ENCODE measurements around the gene SLC24A3.

SLC24A3 gene

DNA sequence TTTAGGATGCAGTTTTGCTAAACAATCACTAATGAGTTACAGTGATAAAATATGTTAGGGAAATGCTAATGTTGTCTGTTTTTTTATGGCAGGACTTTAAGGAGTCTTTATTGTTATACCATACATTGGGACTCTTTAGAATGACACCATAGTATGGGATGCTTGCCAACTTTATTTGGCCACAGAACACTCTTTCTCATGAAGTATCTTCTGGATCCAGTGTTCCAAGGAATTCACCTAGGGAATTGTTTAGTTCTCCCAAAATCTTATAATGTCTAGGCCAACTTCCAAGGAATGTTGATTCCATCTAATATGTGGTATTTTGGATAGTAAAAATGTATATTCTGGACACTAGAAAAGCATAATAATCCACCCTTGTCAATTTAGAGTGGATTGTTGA, 548.9 kb downstream of the SLC24A3 start:
- Histone ChIP-seq H2BK120ac (ENCODE audit: low read depth, low read length) (no peak overlapping the region), H3K79me1 (ENCODE audit: low read length) (no peaks in the 10 kb centered on the region), H4K5ac (ENCODE audit: low read length) (no peak overlapping the region), H3K4me3 (ENCODE audit: low read length) (no peak overlapping the region), H4K8ac (ENCODE audit: low read depth, low read length) (no peak overlapping the region), H2AK5ac (ENCODE audit: low read length) (no peak overlapping the region), H3K27ac (ENCODE audit: low read depth, low read length) (no peak overlapping the region), H3K56ac (ENCODE audit: low read length) (no peak overlapping the region), H3K23ac (ENCODE audit: low read length) (no peak overlapping the region), H3K27me3 (ENCODE audit: insufficient read depth, low read length, poor library complexity) (no peaks in the 10 kb centered on the region), H3K4me2 (ENCODE audit: low read length) (no peak overlapping the region), H2BK15ac (replicated peaks; ENCODE audit: low read depth) (no peak overlapping the region), H2BK5ac (ENCODE audit: low read length) (no peak overlapping the region), H3K79me2 (ENCODE audit: control insufficient read depth, insufficient read depth, low read length) (no peaks in the 10 kb centered on the region), H3K4me1 (ENCODE audit: control insufficient read depth, low read depth, low read length) (no peaks in the 10 kb centered on the region), H3K36me3 (ENCODE audit: control insufficient read depth, insufficient read depth, low read length) (no peaks in the 10 kb centered on the region), H3K4ac (ENCODE audit: low read depth, low read length) (no peak overlapping the region), H3K18ac (ENCODE audit: low read length) (no peak overlapping the region), H3K9ac (ENCODE audit: low read length) (no peak overlapping the region)
- DNase-seq, result no peak

GRCh38 chr20:19761841-19762240, 549.4 kb downstream of the SLC24A3 start:
- no peak overlapping the region for H3K4ac ChIP-seq (ENCODE audit: low read depth, low read length)
- WGBS (ENCODE audit: extremely low coverage, insufficient coverage, low lambda C conversion rate), result no CpG with 5 or more reads among the region's 2 CpGs

GRCh38 chr20:19764207-19764606, 551.8 kb downstream of the SLC24A3 start:
- no peak overlapping the region for H2BK5ac ChIP-seq (ENCODE audit: low read length)
- no peaks in the 10 kb centered on the region for H3K79me2 ChIP-seq (ENCODE audit: control insufficient read depth, insufficient read depth, low read length)
- no peak overlapping the region for H3K18ac ChIP-seq (ENCODE audit: low read length)
- H4K8ac ChIP-seq (ENCODE audit: low read depth, low read length), result no peak overlapping the region
- H3K4me1 ChIP-seq (ENCODE audit: control insufficient read depth, low read depth, low read length), result no peaks in the 10 kb centered on the region
- no peak overlapping the region for H3K4ac ChIP-seq (ENCODE audit: low read depth, low read length)
- no peak overlapping the region for H2BK120ac ChIP-seq (ENCODE audit: low read depth, low read length)
- no CpG with 5 or more reads among the region's 8 CpGs for WGBS (ENCODE audit: extremely low coverage, insufficient coverage, low lambda C conversion rate)
- H3K9ac ChIP-seq (ENCODE audit: low read length), result no peak overlapping the region
- no peak overlapping the region for H3K4me3 ChIP-seq (ENCODE audit: low read length)
- no peak overlapping the region for H2AK5ac ChIP-seq (ENCODE audit: low read length)
- no peaks in the 10 kb centered on the region for H3K27me3 ChIP-seq (ENCODE audit: insufficient read depth, low read length, poor library complexity)
- no peaks in the 10 kb centered on the region for H3K79me1 ChIP-seq (ENCODE audit: low read length)
- DNase-seq, result no peak
- H4K5ac ChIP-seq (ENCODE audit: low read length), result no peak overlapping the region
- H3K56ac ChIP-seq (ENCODE audit: low read length), result no peak overlapping the region
- H3K36me3 ChIP-seq (ENCODE audit: control insufficient read depth, insufficient read depth, low read length), result no peaks in the 10 kb centered on the region
- H3K4me2 ChIP-seq (ENCODE audit: low read length), result no peak overlapping the region
- H3K27ac ChIP-seq (ENCODE audit: low read depth, low read length), result no peak overlapping the region
- H3K23ac ChIP-seq (ENCODE audit: low read length), result no peak overlapping the region
- H2BK15ac ChIP-seq (replicated peaks; ENCODE audit: low read depth), result no peak overlapping the region

More at GRCh38 chr20:19761841-19762240, 549.4 kb downstream of the SLC24A3 start:
- no peak overlapping the region for H3K23ac ChIP-seq (ENCODE audit: low read length)
- no peak overlapping the region for H3K27ac ChIP-seq (ENCODE audit: low read depth, low read length)
- no peak overlapping the region for H2BK15ac ChIP-seq (replicated peaks; ENCODE audit: low read depth)
- DNase-seq, result no peak
- no peaks in the 10 kb centered on the region for H3K36me3 ChIP-seq (ENCODE audit: control insufficient read depth, insufficient read depth, low read length)
- no peak overlapping the region for H2BK5ac ChIP-seq (ENCODE audit: low read length)
- no peak overlapping the region for H4K5ac ChIP-seq (ENCODE audit: low read length)
- H2BK120ac ChIP-seq (ENCODE audit: low read depth, low read length), result no peak overlapping the region
- no peak overlapping the region for H4K8ac ChIP-seq (ENCODE audit: low read depth, low read length)
- H3K79me2 ChIP-seq (ENCODE audit: control insufficient read depth, insufficient read depth, low read length), result no peaks in the 10 kb centered on the region
- H3K79me1 ChIP-seq (ENCODE audit: low read length), result no peaks in the 10 kb centered on the region
- H3K9ac ChIP-seq (ENCODE audit: low read length), result no peak overlapping the region
- no peak overlapping the region for H3K56ac ChIP-seq (ENCODE audit: low read length)
- H2AK5ac ChIP-seq (ENCODE audit: low read length), result no peak overlapping the region
- H3K27me3 ChIP-seq (ENCODE audit: insufficient read depth, low read length, poor library complexity), result no peaks in the 10 kb centered on the region
- H3K18ac ChIP-seq (ENCODE audit: low read length), result no peak overlapping the region
- no peaks in the 10 kb centered on the region for H3K4me1 ChIP-seq (ENCODE audit: control insufficient read depth, low read depth, low read length)
- H3K4me3 ChIP-seq (ENCODE audit: low read length), result no peak overlapping the region
- no peak overlapping the region for H3K4me2 ChIP-seq (ENCODE audit: low read length)

DNA sequence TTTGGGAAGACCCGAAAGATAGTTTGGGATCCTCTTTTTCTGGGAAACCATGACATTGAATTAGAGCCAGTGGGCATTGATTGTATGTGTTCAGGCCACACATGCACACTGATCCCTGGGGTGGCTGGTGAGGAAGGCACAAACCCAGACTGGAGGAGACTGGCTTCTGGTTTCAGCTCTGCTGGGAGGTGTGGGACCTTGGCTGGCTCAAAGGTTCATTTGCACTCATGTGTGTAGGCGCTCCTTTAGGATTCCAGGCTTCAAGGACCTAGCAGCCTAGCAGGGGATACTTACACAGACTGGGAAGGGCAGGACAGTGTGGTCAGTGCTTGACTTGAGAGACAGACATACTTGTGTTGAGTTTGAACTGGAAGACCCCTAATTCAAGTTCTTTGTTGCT, 552.8 kb downstream of the SLC24A3 start:
- H4K5ac ChIP-seq (ENCODE audit: low read length), result no peak overlapping the region
- no peak overlapping the region for H3K56ac ChIP-seq (ENCODE audit: low read length)

DNA sequence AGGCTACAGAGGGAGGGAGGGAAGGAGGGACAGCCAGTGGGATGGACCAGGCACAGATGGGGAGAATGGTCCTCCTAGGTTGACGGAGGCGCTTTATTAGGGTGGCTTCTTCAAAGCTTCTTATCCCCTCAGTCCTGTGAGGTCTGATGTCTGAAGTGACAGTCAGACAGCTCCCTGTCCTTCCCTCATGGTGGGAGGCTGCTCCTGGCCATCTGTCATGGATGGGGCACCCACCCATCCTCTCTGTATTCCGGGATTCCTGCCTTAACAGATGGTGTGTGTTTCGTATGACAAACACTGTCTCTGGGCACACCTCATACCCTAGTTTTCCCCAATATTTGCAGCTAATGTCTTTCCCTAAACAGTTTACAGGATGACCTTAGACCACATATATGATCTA, 553.5 kb downstream of the SLC24A3 start:
- Histone ChIP-seq H3K4me1 (ENCODE audit: control insufficient read depth, low read depth, low read length) (peaks cover 4% of the 10 kb centered on the region), H3K23ac (ENCODE audit: low read length) (no peak overlapping the region), H2BK15ac (replicated peaks; ENCODE audit: low read depth) (no peak overlapping the region), H3K4me2 (ENCODE audit: low read length) (no peak overlapping the region), H3K18ac (ENCODE audit: low read length) (no peak overlapping the region), H4K8ac (ENCODE audit: low read depth, low read length) (no peak overlapping the region), H2BK120ac (ENCODE audit: low read depth, low read length) (no peak overlapping the region), H3K79me1 (ENCODE audit: low read length) (no peaks in the 10 kb centered on the region), H3K27me3 (ENCODE audit: insufficient read depth, low read length, poor library complexity) (no peaks in the 10 kb centered on the region), H3K79me2 (ENCODE audit: control insufficient read depth, insufficient read depth, low read length) (no peaks in the 10 kb centered on the region), H2BK5ac (ENCODE audit: low read length) (no peak overlapping the region), H3K56ac (ENCODE audit: low read length) (no peak overlapping the region), H3K4me3 (ENCODE audit: low read length) (no peak overlapping the region), H2AK5ac (ENCODE audit: low read length) (no peak overlapping the region), H3K9ac (ENCODE audit: low read length) (no peak overlapping the region), H4K5ac (ENCODE audit: low read length) (no peak overlapping the region), H3K36me3 (ENCODE audit: control insufficient read depth, insufficient read depth, low read length) (no peaks in the 10 kb centered on the region), H3K27ac (ENCODE audit: low read depth, low read length) (no peak overlapping the region), H3K4ac (ENCODE audit: low read depth, low read length) (no peak overlapping the region)
- WGBS (ENCODE audit: extremely low coverage, insufficient coverage, low lambda C conversion rate), result no CpG with 5 or more reads among the region's 4 CpGs
- DNase-seq, result no peak

More for the DNA sequence above, 552.8 kb downstream of the SLC24A3 start:
- no peak overlapping the region for H3K4ac ChIP-seq (ENCODE audit: low read depth, low read length)
- H2BK5ac ChIP-seq (ENCODE audit: low read length), result no peak overlapping the region
- no peak overlapping the region for H2BK120ac ChIP-seq (ENCODE audit: low read depth, low read length)
- H3K23ac ChIP-seq (ENCODE audit: low read length), result no peak overlapping the region
- H3K27me3 ChIP-seq (ENCODE audit: insufficient read depth, low read length, poor library complexity), result no peaks in the 10 kb centered on the region
- H3K79me2 ChIP-seq (ENCODE audit: control insufficient read depth, insufficient read depth, low read length), result no peaks in the 10 kb centered on the region
- no peak overlapping the region for H2BK15ac ChIP-seq (replicated peaks; ENCODE audit: low read depth)
- no peak overlapping the region for H3K27ac ChIP-seq (ENCODE audit: low read depth, low read length)
- H3K4me1 ChIP-seq (ENCODE audit: control insufficient read depth, low read depth, low read length), result peaks cover 1% of the 10 kb centered on the region
- H3K18ac ChIP-seq (ENCODE audit: low read length), result no peak overlapping the region
- H2AK5ac ChIP-seq (ENCODE audit: low read length), result no peak overlapping the region
- no peak overlapping the region for H3K4me2 ChIP-seq (ENCODE audit: low read length)
- WGBS (ENCODE audit: extremely low coverage, insufficient coverage, low lambda C conversion rate), result no CpG with 5 or more reads among the region's 2 CpGs
- H4K8ac ChIP-seq (ENCODE audit: low read depth, low read length), result no peak overlapping the region
- no peak overlapping the region for H3K9ac ChIP-seq (ENCODE audit: low read length)
- H3K4me3 ChIP-seq (ENCODE audit: low read length), result no peak overlapping the region
- no peak for DNase-seq
- H3K36me3 ChIP-seq (ENCODE audit: control insufficient read depth, insufficient read depth, low read length), result no peaks in the 10 kb centered on the region
- H3K79me1 ChIP-seq (ENCODE audit: low read length), result no peaks in the 10 kb centered on the region

DNA sequence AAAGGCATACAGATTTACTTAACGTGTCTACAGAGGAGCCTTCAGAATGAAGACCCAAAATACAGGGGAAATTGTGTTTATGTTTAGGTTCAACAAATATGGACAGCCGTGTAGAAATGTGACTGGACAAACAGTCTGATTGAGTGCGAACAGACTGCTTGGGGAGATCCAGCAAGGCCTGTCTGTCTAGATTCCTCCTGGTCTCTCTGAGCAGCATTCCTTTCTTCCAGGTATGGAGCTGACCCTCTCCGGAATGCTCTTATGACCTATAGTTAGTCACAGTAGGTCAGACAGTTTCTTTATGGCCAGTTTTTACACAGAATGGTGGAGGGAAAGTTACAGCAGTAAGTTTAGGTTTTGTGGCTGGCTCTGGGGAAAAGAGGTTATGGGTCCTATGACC, 554.6 kb downstream of the SLC24A3 start:
- Histone ChIP-seq H4K5ac (ENCODE audit: low read length) (no peak overlapping the region), H3K23ac (ENCODE audit: low read length) (no peak overlapping the region), H3K4me3 (ENCODE audit: low read length) (no peak overlapping the region), H4K8ac (ENCODE audit: low read depth, low read length) (no peak overlapping the region), H3K27me3 (ENCODE audit: insufficient read depth, low read length, poor library complexity) (no peaks in the 10 kb centered on the region), H3K79me2 (ENCODE audit: control insufficient read depth, insufficient read depth, low read length) (no peaks in the 10 kb centered on the region), H3K9ac (ENCODE audit: low read length) (no peak overlapping the region), H3K4me2 (ENCODE audit: low read length) (no peak overlapping the region), H2BK15ac (replicated peaks; ENCODE audit: low read depth) (no peak overlapping the region), H3K79me1 (ENCODE audit: low read length) (no peaks in the 10 kb centered on the region), H2BK120ac (ENCODE audit: low read depth, low read length) (no peak overlapping the region), H3K27ac (ENCODE audit: low read depth, low read length) (no peak overlapping the region), H3K36me3 (ENCODE audit: control insufficient read depth, insufficient read depth, low read length) (no peaks in the 10 kb centered on the region), H3K56ac (ENCODE audit: low read length) (no peak overlapping the region), H3K4ac (ENCODE audit: low read depth, low read length) (no peak overlapping the region), H2AK5ac (ENCODE audit: low read length) (no peak overlapping the region), H3K4me1 (ENCODE audit: control insufficient read depth, low read depth, low read length) (peaks cover 4% of the 10 kb centered on the region), H2BK5ac (ENCODE audit: low read length) (no peak overlapping the region), H3K18ac (ENCODE audit: low read length) (no peak overlapping the region)
- no CpG with 5 or more reads among the region's 4 CpGs for WGBS (ENCODE audit: extremely low coverage, insufficient coverage, low lambda C conversion rate)
- no peak for DNase-seq

Measured in mesendoderm (in vitro differentiated cells).